OCI-LY1 (cell line): ENCODE measurements around the gene P4HB.
A peak's percentile ranks its signal among the peaks of the same experiment; 100 is the strongest.

Experiments used
- CTCF ChIP-seq: fragments of 200-600 bp; sonication (generic), shearing (Covaris generic); IDR thresholded peaks from 2 replicates; pipeline ENCODE4 v1.5.1; 2017; ENCODE audit warnings: mild to moderate bottlenecking, antibody characterized with exemption, low read length, moderate library complexity, mixed read lengths
- EZH2 ChIP-seq: fragments of 200-600 bp; sonication (generic), shearing (Covaris generic); IDR thresholded peaks from 2 replicates; pipeline ENCODE4 v1.8.0; 2017; ENCODE audit warnings: borderline replicate concordance, mixed run types, mild to moderate bottlenecking, antibody characterized with exemption, low read length, moderate library complexity, mixed read lengths

GRCh38 chr17:81907219-81908145, 47.1 kb upstream of the P4HB start:
- TF ChIP-seq CTCF, result peak; percentile 22; the same call in 1 of the 2 replicates
- TF ChIP-seq EZH2, result no peak
